Mesendoderm (in vitro differentiated cells): ENCODE measurements around the gene RGS11.

ENCODE experiments used
- DNase-seq: peaks from one replicate; pipeline ENCODE4 v3.0.0; 2013
- H2AK5ac ChIP-seq: 2 replicates; pipeline ENCODE4 v1.6.1; 2013; ENCODE audit warnings: low read length, inconsistent platforms
- H2BK120ac ChIP-seq: 2 replicates; pipeline ENCODE4 v1.6.1; 2013; ENCODE audit warnings: low read depth, mild to moderate bottlenecking, low read length, moderate library complexity, mixed read lengths
- H2BK15ac ChIP-seq: replicated peaks from 2 replicates; pipeline ENCODE4 v1.6.1; 2013; ENCODE audit warnings: low read depth, mild to moderate bottlenecking, moderate library complexity
- H2BK5ac ChIP-seq: 2 replicates; pipeline ENCODE4 v1.6.1; 2013; ENCODE audit warnings: low read length, inconsistent platforms
- H3K18ac ChIP-seq: 2 replicates; pipeline ENCODE4 v1.6.1; 2013; ENCODE audit warnings: mild to moderate bottlenecking, low read length, mixed read lengths
- H3K23ac ChIP-seq: one replicate; pipeline ENCODE4 v1.6.1; 2013; ENCODE audit warnings: low read length
- H3K27ac ChIP-seq: 2 replicates; pipeline ENCODE4 v1.5.1; 2013; ENCODE audit warnings: low read depth, mild to moderate bottlenecking, inconsistent platforms, low read length, moderate library complexity
- H3K27me3 ChIP-seq: 2 replicates; pipeline ENCODE4 v1.6.1; 2013; ENCODE audit warnings: low read length, control low read depth, mild to moderate bottlenecking, inconsistent platforms; ENCODE audit not compliant: insufficient read depth, poor library complexity
- H3K36me3 ChIP-seq: 2 replicates; pipeline ENCODE4 v1.6.1; 2013; ENCODE audit warnings: low read length, inconsistent platforms; ENCODE audit not compliant: control insufficient read depth, insufficient read depth
- H3K4ac ChIP-seq: one replicate; pipeline ENCODE4 v1.6.1; 2013; ENCODE audit warnings: low read depth, mild to moderate bottlenecking, low read length, moderate library complexity
- H3K4me1 ChIP-seq: 2 replicates; pipeline ENCODE4 v1.6.1; 2013; ENCODE audit warnings: low read depth, low read length, inconsistent platforms; ENCODE audit not compliant: control insufficient read depth
- H3K4me2 ChIP-seq: 2 replicates; pipeline ENCODE4 v1.6.1; 2013; ENCODE audit warnings: low read length
- H3K4me3 ChIP-seq: 2 replicates; pipeline ENCODE4 v1.5.1; 2013; ENCODE audit warnings: mild to moderate bottlenecking, low read length
- H3K56ac ChIP-seq: one replicate; pipeline ENCODE4 v1.6.1; 2013; ENCODE audit warnings: low read length
- H3K79me1 ChIP-seq: 2 replicates; pipeline ENCODE4 v1.6.1; 2013; ENCODE audit warnings: low read length, inconsistent platforms
- H3K79me2 ChIP-seq: 2 replicates; pipeline ENCODE4 v1.6.1; 2013; ENCODE audit warnings: mild to moderate bottlenecking, low read length; ENCODE audit not compliant: control insufficient read depth, insufficient read depth
- H3K9ac ChIP-seq: 2 replicates; pipeline ENCODE4 v1.6.1; 2013; ENCODE audit warnings: low read length, inconsistent platforms
- H4K5ac ChIP-seq: one replicate; pipeline ENCODE4 v1.6.1; 2013; ENCODE audit warnings: low read length
- H4K8ac ChIP-seq: one replicate; pipeline ENCODE4 v1.6.1; 2013; ENCODE audit warnings: low read depth, mild to moderate bottlenecking, control low read depth, low read length, moderate library complexity
- WGBS: extraction: QIAGEN DNeasy Blood & Tissue Kit; methylation state at CpG from one replicate; pipeline ENCODE4 v1.1.7; 2013; ENCODE audit warnings: low lambda C conversion rate, missing lambda C conversion rate; ENCODE audit not compliant: insufficient coverage; ENCODE audit errors: extremely low coverage; 5-methylcytosine and 5-hydroxymethylcytosine counted together

Gene RGS11

GRCh38 chr16:289395-289997 is 13.8 kb upstream of the RGS11 start:
- H3K9ac ChIP-seq: no peak overlapping the region
- no peak overlapping the region for H3K4me2 ChIP-seq
- no peak overlapping the region for H3K4ac ChIP-seq
- no peak overlapping the region for H3K4me3 ChIP-seq
- no peak overlapping the region for H3K27ac ChIP-seq
- H3K79me2 ChIP-seq: no peaks in the 10 kb centered on the region
- no peak overlapping the region for H2AK5ac ChIP-seq
- H4K8ac ChIP-seq: no peak overlapping the region
- H3K56ac ChIP-seq: no peak overlapping the region
- WGBS: no CpG with 5 or more reads among the region's 22 CpGs
- H3K23ac ChIP-seq: no peak overlapping the region
- no peak overlapping the region for H2BK5ac ChIP-seq
- H3K27me3 ChIP-seq: no peaks in the 10 kb centered on the region
- H4K5ac ChIP-seq: no peak overlapping the region
- no peak for DNase-seq
- H3K36me3 ChIP-seq: peaks cover 7% of the 10 kb centered on the region
- no peak overlapping the region for H2BK120ac ChIP-seq
- no peak overlapping the region for H2BK15ac ChIP-seq
- H3K4me1 ChIP-seq: no peaks in the 10 kb centered on the region
- no peaks in the 10 kb centered on the region for H3K79me1 ChIP-seq
- no peak overlapping the region for H3K18ac ChIP-seq

- H3K79me2 ChIP-seq: no peaks in the 10 kb centered on the region
- no peak overlapping the region for H2BK15ac ChIP-seq
- H4K5ac ChIP-seq: no peak overlapping the region
- H3K4me2 ChIP-seq: no peak overlapping the region
- H3K36me3 ChIP-seq: peaks cover 7% of the 10 kb centered on the region
- WGBS: no CpG with 5 or more reads among the region's 33 CpGs
- H3K79me1 ChIP-seq: no peaks in the 10 kb centered on the region
- no peak overlapping the region for H2BK5ac ChIP-seq
- no peak overlapping the region for H2AK5ac ChIP-seq
- no peak overlapping the region for H3K18ac ChIP-seq
- H3K27me3 ChIP-seq: no peaks in the 10 kb centered on the region
- no peak for DNase-seq
- H2BK120ac ChIP-seq: no peak overlapping the region
- no peaks in the 10 kb centered on the region for H3K4me1 ChIP-seq
- no peak overlapping the region for H4K8ac ChIP-seq
- H3K4me3 ChIP-seq: no peak overlapping the region
- H3K23ac ChIP-seq: no peak overlapping the region
- H3K27ac ChIP-seq: no peak overlapping the region
- no peak overlapping the region for H3K56ac ChIP-seq
- H3K4ac ChIP-seq: no peak overlapping the region
- H3K9ac ChIP-seq: no peak overlapping the region
Measured at GRCh38 chr16:287981-288920, 12.5 kb upstream of the RGS11 start.

DNA sequence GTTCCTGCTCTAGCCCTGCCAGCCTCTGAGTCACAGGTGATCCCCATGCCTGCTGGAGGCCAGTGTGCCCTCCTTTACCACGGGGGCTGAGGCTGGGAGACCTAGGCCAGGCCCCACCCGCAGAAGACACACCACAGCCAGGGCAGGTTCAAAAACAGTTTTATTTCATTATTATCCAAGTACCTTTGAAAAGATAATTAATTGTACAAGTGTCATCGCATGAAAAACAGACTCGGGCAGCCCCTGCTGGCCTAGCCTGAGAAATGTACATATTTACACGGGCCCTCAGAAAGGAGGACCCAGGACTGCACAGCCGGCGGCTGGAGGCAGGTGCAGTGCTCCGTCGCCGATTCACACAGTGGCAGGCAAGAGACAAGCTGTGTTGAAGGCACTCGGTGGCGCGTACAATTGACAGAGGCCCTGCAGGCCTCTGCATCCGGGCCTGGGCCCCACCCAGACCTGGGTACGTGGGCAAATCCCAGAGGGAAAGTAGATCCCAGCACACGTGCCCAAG is 11.6 kb upstream of the RGS11 start:
- no peak overlapping the region for H3K56ac ChIP-seq
- H3K79me2 ChIP-seq: no peaks in the 10 kb centered on the region
- WGBS: no CpG with 5 or more reads among the region's 16 CpGs
- no peak overlapping the region for H3K9ac ChIP-seq
- H3K36me3 ChIP-seq: peaks cover 7% of the 10 kb centered on the region
- no peak overlapping the region for H2AK5ac ChIP-seq
- H4K5ac ChIP-seq: no peak overlapping the region
- H3K4me1 ChIP-seq: no peaks in the 10 kb centered on the region
- no peaks in the 10 kb centered on the region for H3K27me3 ChIP-seq
- H3K23ac ChIP-seq: no peak overlapping the region
- H3K4ac ChIP-seq: no peak overlapping the region
- no peak overlapping the region for H2BK15ac ChIP-seq
- H2BK120ac ChIP-seq: no peak overlapping the region
- no peak overlapping the region for H4K8ac ChIP-seq
- H3K4me2 ChIP-seq: no peak overlapping the region
- H3K18ac ChIP-seq: no peak overlapping the region
- H3K27ac ChIP-seq: no peak overlapping the region
- H2BK5ac ChIP-seq: no peak overlapping the region
- H3K79me1 ChIP-seq: no peaks in the 10 kb centered on the region
- H3K4me3 ChIP-seq: no peak overlapping the region
- no peak for DNase-seq

DNA sequence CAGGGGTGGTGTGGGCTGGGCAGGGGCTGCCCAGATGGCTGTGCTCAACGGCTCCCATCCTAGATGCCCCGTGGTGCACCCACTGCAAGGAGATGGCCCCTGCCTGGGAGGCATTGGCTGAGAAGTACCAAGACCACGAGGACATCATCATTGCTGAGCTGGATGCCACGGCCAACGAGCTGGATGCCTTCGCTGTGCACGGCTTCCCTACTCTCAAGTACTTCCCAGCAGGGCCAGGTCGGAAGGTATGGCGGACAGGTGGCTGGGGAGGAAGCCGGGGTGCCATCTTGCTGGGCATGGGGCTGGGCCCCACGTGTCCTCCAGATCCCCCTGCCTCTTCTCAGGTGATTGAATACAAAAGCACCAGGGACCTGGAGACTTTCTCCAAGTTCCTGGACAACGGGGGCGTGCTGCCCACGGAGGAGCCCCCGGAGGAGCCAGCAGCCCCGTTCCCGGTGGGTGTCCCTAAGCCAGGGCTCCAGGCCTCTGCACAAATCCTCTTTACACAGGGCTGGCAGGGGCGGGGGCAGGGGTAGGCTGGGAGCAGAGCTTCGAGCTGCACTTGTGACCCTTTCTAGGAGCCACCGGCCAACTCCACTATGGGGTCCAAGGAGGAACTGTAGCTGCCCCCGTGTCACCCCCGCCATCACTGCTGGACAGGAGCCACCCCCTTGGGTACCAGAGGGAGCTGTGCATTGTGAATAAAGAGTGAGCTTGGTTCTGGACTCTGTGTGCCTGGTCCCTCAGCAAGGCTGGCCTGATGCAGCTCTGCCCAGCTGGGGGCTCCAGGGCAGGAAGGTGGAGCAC is 10.9 kb upstream of the RGS11 start:
- H2BK15ac ChIP-seq: no peak overlapping the region
- H2AK5ac ChIP-seq: no peak overlapping the region
- H2BK5ac ChIP-seq: no peak overlapping the region
- H4K8ac ChIP-seq: no peak overlapping the region
- H3K4me1 ChIP-seq: no peaks in the 10 kb centered on the region
- H3K36me3 ChIP-seq: peaks cover 7% of the 10 kb centered on the region
- H3K56ac ChIP-seq: no peak overlapping the region
- no CpG with 5 or more reads among the region's 22 CpGs for WGBS
- no peak overlapping the region for H3K23ac ChIP-seq
- H3K79me2 ChIP-seq: no peaks in the 10 kb centered on the region
- no peak overlapping the region for H3K27ac ChIP-seq
- no peak overlapping the region for H3K9ac ChIP-seq
- no peak overlapping the region for H3K4me2 ChIP-seq
- H3K18ac ChIP-seq: no peak overlapping the region
- H2BK120ac ChIP-seq: no peak overlapping the region
- H3K79me1 ChIP-seq: no peaks in the 10 kb centered on the region
- H4K5ac ChIP-seq: no peak overlapping the region
- no peak overlapping the region for H3K4me3 ChIP-seq
- H3K27me3 ChIP-seq: no peaks in the 10 kb centered on the region
- DNase-seq: no peak
- no peak overlapping the region for H3K4ac ChIP-seq

GRCh38 chr16:285146-286055 is 9.7 kb upstream of the RGS11 start:
- no CpG with 5 or more reads among the region's 48 CpGs for WGBS
- no peak for DNase-seq

More at GRCh38 chr16:285146-286055, 9.7 kb upstream of the RGS11 start:
- Histone ChIP-seq H2BK120ac (no peak overlapping the region), H2AK5ac (no peak overlapping the region), H4K8ac (no peak overlapping the region), H3K23ac (no peak overlapping the region), H3K36me3 (peaks cover 7% of the 10 kb centered on the region), H3K79me1 (no peaks in the 10 kb centered on the region), H3K27me3 (no peaks in the 10 kb centered on the region), H3K4me1 (no peaks in the 10 kb centered on the region), H3K18ac (no peak overlapping the region), H3K79me2 (no peaks in the 10 kb centered on the region), H4K5ac (no peak overlapping the region), H3K27ac (no peak overlapping the region), H3K9ac (no peak overlapping the region), H3K4me2 (no peak overlapping the region), H3K56ac (no peak overlapping the region), H2BK5ac (no peak overlapping the region), H3K4ac (no peak overlapping the region), H2BK15ac (no peak overlapping the region), H3K4me3 (no peak overlapping the region)
